Sciatic nerve (tissue), 2 donors: Measurements from ENCODE around the gene CDKN1B. TPM values are rescaled to one million over a fixed set of nuclear protein-coding genes. Genes with fewer than 3 reads are reported as not detected.
A peak's percentile ranks its signal among the peaks of the same experiment; 100 is the strongest.

ENCODE experiments used
- ATAC-seq: fragments of 200-7000 bp; cut with Tn5 transposase; one replicate; pipeline ENCODE4 v1.9.1; 2020; ENCODE audit warnings: mild to moderate bottlenecking, moderate library complexity
- DNase-seq: peaks from one replicate; pipeline ENCODE4 v3.0.0-alpha.2; 2020; ENCODE audit warnings: low spot score
- intact Hi-C: fragments of 100-400 bp; cut with DNase I; formaldehyde crosslinking; loops from one replicate; pipeline ENCODE4 v1.14.2; 2022
- total RNA-seq: library from RNA; stranded (reverse); fragmentation: NEBNext Ultra II Directional; extraction: Animal tissue kit (Norgen Biotek cat#: 25700); gene quantifications from one replicate; pipeline ENCODE4 v1.2.1, GENCODE V29; 2021
- donor health status: DM: no; HTN: no; CAD: no.
- donor health status: DM: no; HTN: no; CAD: no.

Gene CDKN1B
- 110 TPM for total RNA-seq

DNA sequence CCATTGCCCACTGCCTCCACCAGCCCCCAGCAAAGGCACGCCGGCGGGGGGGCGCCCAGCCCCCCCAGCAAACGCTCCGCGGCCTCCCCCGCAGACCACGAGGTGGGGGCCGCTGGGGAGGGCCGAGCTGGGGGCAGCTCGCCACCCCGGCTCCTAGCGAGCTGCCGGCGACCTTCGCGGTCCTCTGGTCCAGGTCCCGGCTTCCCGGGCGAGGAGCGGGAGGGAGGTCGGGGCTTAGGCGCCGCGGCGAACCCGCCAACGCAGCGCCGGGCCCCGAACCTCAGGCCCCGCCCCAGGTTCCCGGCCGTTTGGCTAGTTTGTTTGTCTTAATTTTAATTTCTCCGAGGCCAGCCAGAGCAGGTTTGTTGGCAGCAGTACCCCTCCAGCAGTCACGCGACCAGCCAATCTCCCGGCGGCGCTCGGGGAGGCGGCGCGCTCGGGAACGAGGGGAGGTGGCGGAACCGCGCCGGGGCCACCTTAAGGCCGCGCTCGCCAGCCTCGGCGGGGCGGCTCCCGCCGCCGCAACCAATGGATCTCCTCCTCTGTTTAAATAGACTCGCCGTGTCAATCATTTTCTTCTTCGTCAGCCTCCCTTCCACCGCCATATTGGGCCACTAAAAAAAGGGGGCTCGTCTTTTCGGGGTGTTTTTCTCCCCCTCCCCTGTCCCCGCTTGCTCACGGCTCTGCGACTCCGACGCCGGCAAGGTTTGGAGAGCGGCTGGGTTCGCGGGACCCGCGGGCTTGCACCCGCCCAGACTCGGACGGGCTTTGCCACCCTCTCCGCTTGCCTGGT, at the start of gene CDKN1B:
TSS of gene CDKN1B (plus strand) at position 576 of the 793 bp plus-strand sequence. CDS start 472 bp downstream, outside the sequence.
- ATAC-seq (peak; percentile 93), DNase-seq (peak; percentile 95)
- intact Hi-C loops = no loop called here

DNA sequence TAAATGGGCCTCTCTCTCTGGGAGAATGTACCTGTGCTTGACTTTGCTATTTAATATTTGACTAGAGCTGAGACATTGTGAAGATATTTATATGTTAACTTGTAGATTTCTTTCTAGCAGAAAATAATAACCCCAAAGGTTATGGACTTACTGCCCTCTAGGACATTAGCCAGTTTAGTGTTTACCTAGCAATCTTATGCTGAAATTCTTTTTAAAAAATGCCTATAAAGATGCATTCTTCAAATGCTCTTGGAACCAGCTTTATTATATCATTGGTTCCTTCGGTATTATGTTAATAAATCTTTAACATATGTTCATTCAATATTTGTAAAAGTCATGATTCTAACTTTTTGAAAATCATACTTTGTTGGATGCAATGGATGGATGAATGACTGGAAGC, 49.2 kb upstream of the CDKN1B start:
- ATAC-seq (no peak), DNase-seq (no peak)
- intact Hi-C loops = no loop called here

DNA sequence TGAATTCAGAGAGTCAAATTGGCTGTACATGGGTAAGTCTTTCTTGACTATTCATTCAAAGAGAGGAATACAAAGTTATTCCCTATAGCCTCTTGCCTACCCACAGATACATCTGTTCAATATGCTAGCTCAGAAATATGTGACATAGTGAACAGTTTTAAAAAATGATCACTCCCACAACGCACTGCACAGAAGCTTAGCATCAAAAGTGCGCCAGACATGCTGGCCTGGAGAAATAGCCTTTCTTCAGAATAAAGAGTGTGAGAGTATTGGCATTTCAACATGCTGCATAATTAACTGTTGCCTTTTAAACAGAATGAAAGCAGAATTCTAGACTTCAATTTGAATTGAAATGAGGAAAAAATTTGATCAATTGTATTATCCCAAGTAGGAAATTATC, 48.1 kb upstream of the CDKN1B start:
- intact Hi-C loops = no loop called here
- DNase-seq (no peak), ATAC-seq (no peak)

DNA sequence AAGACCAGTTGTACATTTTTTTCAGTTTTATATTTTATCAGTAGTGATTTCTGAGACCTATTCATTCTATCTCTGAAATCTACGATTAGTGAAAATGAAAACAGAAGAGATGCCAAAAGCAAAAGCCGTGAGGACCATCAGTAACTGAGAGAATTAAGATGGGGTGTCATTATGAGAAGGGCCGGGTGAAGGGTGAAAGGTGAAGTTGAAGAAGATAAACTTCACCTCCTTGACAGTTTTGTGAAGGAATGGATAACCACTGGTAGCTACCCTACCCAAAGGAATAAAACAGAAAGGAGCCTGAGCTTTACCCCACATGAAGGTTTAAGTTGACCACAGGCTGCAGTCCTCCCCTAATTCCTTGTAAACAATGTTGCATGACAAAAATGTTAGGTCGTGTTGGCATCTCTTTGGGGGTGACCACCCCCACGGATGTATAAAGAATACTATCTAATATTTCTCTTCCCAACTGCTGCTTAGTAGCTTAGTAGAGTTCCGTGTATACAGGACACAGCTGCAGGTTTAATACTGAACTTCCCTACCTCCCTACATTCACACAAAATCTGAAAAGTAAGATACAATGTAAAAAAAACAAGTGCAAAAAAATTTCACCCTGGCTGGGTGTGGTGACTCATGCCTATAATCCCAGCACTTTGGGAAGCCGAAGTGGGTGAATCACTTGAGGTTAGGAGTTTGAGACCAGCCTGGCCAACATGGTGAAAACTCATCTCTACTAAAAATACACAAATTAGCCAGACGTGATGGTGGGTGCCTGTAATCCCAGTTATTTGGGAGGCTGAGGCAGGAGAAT, 45.1 kb upstream of the CDKN1B start:
- no peak for DNase-seq
- intact Hi-C loops = no loop called here
- no peak for ATAC-seq

DNA sequence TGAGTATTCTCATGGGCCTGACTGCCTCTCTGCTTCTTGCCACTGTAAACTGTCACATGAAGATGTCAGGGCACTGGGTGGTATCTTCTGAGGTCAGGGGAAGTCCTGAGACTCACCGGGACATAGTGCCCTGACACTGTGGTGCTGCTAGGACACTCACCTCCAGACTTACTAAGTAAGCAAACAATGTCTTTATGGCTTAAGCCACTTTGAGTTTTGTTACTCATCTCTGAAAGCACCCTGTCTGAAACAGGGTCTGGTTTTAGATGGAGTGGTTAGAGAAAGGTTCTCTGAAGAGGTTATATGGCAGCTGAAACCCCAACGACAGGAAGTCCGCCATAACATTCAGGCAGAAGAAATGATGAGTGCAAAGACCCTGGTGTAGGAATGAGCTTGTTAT, 43.9 kb upstream of the CDKN1B start:
- ATAC-seq (no peak), DNase-seq (no peak)
- intact Hi-C loops = no loop called here

DNA sequence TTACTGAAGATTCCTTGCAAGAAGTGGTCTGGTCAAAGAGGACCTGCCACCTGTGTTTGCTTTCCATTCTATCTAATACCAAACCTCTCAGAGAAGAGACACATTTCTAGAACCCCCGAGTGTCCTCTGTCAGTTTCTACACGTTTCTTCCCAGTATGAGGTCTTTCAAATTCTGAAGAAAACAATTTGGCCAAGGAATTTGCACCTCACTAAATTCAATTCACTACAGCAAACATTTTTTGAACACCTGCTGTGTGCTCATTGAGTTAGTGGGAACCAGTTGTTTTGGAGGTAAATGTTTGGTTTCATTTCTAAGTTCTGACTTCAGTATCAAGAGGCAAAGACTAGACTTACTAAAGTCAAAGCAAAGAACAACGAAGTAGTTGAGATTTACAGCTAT, 40.6 kb upstream of the CDKN1B start:
- no peak for ATAC-seq
- intact Hi-C loops = no loop called here
- DNase-seq = no peak

DNA sequence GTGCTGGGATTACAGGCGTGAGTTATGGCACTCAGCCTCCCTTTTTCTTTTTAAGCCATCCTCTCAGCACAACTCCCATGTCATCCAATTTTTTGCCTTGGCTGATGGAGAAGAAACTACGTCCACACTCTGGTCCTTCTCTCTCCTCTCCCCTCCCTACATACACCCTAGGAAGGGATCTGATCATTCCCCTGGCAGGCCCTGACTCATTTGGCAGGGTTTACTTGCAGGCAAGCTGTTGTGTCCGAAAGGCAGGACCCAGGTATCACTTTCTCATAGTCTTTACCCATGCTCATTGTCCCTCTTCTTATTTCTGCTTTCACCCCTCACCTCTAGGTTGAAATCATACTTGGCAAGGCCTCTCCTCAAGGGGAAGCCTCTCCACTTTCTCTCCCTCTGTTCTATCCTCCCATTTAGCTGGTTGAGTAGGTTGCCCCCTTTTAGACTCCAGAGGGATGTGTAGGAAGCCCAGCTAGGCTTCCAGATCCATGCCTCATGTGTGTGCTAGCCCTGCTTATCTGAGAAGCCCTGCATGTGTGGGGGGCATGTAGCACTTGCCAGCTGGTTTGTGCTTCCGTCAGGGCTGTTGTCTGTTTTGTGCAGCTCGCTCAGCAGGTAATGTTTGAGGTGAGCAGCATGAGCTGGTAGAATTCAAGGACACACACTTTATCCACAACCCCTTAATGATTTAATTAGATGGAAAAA, 36.0 kb upstream of the CDKN1B start:
- no peak for ATAC-seq
- no peak for DNase-seq
- intact Hi-C loops = no loop called here

DNA sequence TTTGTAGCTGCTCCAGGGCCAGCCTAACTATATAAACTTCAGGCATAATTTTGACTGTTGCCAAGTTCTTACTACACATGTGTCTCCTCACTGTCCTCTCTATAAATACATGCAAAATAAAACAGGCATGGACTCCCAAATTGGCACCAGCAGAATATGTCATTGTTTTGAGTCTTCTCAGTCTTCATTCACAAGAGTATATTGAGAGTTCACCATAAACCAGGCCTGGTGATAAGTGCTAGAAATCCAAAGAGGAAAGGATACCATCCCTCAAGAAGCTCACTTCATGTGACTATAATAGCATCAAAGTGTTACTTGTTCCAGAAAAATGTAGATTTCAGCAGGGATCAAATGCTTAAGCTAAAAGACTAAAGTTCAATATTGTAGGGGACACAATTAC, 34.9 kb upstream of the CDKN1B start:
- ATAC-seq = no peak
- no peak for DNase-seq
- intact Hi-C loops = no loop called here

DNA sequence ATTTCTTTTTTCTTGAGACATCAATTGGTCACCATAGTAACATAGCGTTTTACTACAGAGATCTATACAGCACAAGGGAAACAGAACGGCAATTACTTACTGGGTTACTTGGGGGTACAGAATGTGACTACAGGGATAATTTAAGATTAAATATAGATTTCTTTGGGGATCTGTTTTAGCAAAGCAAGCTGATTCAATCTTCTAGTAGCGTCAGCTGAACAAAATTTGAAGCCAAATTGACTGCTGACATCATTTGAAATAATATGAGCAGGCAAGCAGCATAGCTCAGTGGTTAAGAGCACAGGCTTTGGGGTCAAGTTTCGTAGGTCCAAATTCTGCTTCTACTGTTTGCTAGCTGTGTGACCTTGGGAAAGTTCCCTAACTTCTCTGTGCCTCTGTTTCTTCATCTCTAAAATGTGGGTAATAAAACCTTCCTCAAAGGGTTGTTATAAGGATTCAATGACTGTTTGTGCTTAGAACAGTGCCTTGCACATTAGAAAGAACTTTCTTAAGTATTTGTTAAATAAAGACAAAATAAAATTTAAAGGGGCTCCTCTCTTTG, 34.0 kb upstream of the CDKN1B start:
- ATAC-seq (no peak), DNase-seq (no peak)
- intact Hi-C loops = no loop called here

DNA sequence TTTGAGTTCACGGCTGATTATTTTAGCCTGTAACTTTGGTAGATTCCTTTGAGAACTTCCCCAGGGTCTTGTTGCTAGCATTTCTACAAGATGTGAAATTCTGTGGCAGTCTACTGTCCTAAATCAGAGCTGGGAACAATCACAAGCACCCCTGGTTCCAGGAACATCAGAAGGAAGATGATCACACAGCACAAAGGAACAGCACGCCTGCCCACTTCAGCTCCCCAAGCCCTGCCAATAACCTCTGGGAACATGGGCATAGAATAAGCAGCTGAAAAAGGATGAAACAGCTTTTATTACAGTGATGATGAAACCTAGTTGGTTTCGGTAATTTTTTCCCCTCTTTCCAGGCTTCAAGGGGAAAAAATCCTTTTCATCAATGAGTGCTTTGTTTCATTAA, 33.4 kb upstream of the CDKN1B start:
- ATAC-seq (no peak), DNase-seq (no peak)
- intact Hi-C loops = no loop called here

DNA sequence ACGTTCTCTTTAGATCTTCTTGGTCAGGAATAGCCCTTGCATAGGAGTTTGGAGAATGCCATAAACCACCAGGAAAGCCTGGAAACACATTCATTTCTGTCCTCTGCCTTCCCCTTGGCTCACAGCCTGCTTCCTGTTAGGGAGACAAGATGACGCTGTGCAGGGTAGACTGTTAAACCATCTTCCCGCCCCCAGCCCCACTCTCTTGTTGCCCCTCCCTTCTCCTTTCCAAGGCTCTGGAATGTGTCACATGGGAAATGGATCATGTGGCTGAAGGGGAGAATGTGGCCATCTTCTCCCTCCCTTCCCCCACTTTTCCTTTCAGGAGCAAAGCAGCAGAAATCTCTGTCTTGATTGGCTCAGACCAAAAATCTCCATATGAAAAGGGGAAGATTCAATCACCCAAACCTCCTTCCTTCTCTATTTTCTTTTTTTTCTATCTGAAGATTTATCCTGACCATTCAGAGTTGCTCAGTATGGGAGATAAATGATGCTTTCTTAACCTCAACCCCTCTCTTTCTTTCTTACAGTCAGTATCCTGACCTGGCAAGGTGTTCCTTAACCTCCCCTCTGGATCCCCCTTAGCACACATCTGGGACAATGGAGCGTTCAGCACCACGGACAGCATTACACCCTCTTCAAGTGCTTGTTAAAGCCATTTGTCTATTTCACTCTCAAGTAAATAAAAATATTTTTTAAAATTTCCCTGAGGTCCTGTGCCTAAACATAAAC, 32.6 kb upstream of the CDKN1B start:
- peak; percentile 61 for ATAC-seq
- intact Hi-C loops = no loop called here
- DNase-seq = no peak

DNA sequence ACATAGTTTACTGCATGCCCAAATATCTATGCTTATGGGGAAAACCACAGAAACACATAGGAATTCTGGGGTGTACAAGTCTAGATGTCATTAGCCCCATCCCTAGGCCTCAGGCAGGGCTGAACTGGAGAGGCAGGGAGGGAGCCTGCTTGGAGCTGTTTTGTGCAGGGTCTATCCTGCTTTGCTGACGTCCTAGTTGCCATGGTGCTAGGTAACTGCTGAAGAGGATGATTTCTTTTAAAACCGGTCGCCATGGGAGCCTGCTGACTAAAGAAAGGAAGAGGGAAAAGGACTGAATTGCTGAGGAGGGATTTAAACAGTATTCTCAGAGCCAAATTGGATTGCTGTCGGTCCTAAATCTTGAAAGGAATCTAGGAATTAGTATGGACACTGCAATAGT, 31.9 kb upstream of the CDKN1B start:
- no peak for ATAC-seq
- intact Hi-C loops = no loop called here
- no peak for DNase-seq

DNA sequence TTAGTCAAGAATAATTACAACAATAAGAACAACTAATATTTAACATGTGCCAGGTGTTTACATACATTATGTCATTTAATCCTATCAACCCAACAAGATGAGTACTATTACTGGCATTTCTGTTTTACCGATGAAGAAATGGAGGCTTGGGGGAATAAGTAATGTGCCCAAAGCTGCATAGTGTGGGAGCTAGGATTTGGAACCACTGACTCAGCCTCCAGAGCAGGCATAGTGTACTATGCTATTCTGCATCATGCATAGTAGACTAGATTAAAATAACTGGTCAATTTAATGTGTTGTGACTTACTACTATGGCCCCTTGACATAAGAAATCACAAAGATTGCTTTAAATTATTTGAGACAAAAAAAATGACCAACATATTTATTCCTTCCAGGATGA, 30.7 kb upstream of the CDKN1B start:
- DNase-seq (no peak), ATAC-seq (no peak)
- intact Hi-C loops = no loop called here

DNA sequence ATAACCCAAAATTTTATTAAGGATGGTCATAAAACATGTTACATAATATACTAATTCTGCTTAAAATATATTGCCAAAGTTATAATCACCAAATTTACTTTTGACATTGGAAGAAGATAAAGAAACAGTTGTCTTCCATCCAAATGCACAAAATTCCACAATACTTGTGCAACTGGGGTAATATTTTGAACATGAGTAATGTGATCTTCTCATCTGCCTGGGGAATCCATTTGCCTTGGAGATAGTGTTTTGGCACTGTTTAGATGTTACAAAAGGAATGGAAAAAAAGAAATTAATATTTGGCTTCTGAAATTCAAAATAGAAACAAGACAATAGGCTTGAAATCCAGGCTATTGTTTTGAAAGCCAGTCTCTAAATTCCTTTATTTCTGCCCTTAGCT, 30.2 kb upstream of the CDKN1B start:
- ATAC-seq (peak; percentile 50), DNase-seq (no peak)
- intact Hi-C loops = no loop called here

DNA sequence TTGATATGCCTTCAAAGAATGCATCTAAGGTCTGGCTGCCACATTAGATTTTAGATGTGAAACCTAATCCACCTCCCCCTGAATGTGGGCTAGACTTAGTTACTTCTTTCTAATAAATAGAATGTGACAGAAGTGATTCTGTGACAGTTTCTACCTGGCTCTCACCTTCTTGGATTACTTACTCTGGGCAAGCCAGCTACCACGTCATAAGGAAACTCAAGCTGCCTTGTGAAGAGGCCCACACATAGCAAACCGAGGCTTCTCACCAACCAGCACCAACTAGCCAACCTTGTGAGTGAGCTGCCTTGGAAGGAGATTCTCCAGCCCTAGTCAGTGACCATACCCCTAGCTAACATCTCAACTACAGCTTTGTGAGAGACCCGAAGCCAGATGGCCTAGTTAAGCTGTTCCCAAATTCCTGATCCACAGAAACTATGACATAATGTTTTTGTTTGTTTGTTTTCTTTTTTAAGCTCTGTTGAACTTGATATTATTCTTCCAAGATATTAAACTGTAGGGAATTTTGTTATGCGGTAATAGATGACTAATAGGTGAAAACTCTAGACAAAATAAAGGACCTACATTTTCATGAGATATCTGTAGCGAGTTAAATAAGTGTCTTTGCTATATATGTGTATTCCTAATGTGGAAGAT, 27.4 kb upstream of the CDKN1B start:
- DNase-seq (no peak), ATAC-seq (no peak)
- intact Hi-C loops = loop anchor here (1.0 kb wide), 1 partner anchor 121 kb away; no protein-coding TSS in a partner anchor

DNA sequence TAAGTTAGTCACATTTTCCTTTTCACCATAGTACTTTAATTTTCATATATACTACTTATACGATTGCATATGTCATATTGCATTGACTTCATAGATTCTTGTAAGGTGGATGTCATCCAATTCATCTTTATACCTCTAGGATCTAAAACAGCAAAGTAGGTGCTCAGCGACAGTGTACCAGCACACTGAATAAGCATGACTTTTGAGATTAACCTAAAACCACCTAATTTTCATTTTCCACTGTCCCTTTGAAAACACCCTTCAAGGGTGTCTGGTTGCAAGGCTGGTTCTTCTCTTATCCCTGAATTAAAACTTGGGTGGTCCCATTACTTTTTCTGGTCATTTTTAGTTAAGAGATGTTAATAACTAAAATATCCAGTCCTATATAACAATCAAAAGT, 25.6 kb upstream of the CDKN1B start:
- no peak for ATAC-seq
- intact Hi-C loops = no loop called here

DNA sequence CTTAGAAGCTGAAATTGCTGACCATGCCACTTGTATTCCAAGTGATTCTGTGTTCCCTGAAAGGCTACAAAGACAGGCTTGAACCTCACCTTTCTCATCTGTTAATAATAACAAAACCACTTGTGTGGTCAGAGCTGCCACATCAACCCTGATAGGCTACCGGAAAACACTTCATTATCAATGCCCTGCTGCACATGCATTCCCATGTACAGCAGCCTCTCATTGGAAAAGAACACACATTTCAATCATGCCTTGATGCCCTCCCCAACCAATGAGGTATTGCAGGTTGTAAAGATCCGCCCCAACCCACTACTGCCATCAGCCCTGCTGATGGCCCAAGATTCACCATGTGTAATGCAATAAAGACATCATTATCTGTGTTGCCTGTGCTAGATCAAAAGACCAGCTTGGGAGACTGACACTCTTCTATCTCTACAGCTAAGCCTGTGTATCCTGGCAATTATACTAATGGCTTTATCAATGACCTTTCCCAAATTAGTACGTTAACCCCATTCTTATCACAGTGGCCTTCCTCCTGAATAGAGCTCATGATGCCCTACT, 24.0 kb upstream of the CDKN1B start:
- ATAC-seq (no peak), DNase-seq (no peak)
- intact Hi-C loops = no loop called here

More for the DNA sequence above, 25.6 kb upstream of the CDKN1B start:
- no peak for DNase-seq
